B cell (primary cell): ENCODE measurements around the gene USP7.

Source experiments
- EZH2 ChIP-seq: IDR thresholded peaks from 2 replicates; pipeline ENCODE4 v1.6.1; 2012; ENCODE audit warnings: borderline replicate concordance, low read depth, mild to moderate bottlenecking, moderate library complexity, low read length; ENCODE audit not compliant: insufficient read depth, poor library complexity, severe bottlenecking
- TF ChIP-seq, protein P1 (sequence below): fragments of 200-600 bp; IDR thresholded peaks from one replicate; pipeline ENCODE4 v1.8.0; 2022; ENCODE audit warnings: antibody characterized with exemption, mild to moderate bottlenecking

- TF ChIP-seq, protein P1, sequence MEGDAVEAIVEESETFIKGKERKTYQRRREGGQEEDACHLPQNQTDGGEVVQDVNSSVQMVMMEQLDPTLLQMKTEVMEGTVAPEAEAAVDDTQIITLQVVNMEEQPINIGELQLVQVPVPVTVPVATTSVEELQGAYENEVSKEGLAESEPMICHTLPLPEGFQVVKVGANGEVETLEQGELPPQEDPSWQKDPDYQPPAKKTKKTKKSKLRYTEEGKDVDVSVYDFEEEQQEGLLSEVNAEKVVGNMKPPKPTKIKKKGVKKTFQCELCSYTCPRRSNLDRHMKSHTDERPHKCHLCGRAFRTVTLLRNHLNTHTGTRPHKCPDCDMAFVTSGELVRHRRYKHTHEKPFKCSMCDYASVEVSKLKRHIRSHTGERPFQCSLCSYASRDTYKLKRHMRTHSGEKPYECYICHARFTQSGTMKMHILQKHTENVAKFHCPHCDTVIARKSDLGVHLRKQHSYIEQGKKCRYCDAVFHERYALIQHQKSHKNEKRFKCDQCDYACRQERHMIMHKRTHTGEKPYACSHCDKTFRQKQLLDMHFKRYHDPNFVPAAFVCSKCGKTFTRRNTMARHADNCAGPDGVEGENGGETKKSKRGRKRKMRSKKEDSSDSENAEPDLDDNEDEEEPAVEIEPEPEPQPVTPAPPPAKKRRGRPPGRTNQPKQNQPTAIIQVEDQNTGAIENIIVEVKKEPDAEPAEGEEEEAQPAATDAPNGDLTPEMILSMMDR = no peak
- no peak for TF ChIP-seq EZH2
Observed at GRCh38 chr16:9012330-9012729, 48.6 kb upstream of the USP7 start.
